ENCODE measurements around the gene S100A3.
"Not testable (repeated sequence)": the region's sequence is repeated elsewhere in the genome, so short reads cannot be mapped to it uniquely, and the experiment has no call there.

Gene S100A3

DNA sequence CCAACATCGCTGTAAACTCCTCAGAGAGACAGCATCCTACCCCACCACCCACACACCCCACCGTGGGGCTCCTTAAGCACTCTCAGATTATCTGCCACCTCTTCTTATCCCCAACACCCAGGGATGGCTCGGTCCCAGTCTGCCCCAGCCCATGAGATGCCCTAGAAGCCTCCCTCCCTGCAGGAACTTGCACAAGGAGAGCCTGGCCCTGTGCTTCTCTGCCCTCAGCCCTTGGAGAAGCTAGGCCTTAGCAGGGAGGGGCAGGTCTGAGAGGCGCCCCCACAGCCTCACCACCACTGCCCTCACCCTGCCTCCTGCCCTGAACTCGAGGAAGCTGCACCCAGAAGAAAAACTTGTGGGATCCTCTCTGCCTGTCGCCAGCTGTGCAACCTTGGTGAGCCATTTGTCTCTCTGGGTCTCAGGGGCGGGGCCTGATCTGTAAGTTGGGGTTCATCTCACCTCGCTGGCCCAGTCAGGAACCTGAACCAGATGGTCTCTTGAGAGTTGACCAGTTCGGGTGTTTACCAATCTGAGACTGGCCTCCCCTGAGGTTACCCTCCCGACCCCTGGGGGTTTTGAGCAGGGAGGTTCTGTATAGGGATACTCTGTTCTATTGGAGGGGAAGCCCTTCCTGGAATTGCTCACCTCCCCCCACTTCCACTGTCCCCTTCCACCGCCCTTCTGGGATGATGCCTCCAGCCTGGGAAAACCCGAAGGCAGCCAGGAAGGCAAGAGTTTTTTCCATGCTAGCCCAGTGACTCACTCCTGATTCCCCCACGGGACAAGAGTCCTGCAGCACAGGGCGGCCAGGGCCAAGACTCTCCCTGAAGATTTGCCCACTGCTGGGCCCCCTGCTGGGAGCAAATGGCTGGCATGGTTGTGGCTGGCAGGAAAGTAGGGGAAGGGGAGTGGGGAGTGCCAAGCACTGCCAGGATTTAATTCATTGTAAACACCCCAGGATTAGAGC is at the start of gene S100A3:
TSS of gene S100A3 (minus strand) at position 537 of the 967 bp plus-strand sequence. CDS start 773 bp downstream, outside the sequence.
- no peak for DNase-seq (ENCODE audit: low spot score)

DNA sequence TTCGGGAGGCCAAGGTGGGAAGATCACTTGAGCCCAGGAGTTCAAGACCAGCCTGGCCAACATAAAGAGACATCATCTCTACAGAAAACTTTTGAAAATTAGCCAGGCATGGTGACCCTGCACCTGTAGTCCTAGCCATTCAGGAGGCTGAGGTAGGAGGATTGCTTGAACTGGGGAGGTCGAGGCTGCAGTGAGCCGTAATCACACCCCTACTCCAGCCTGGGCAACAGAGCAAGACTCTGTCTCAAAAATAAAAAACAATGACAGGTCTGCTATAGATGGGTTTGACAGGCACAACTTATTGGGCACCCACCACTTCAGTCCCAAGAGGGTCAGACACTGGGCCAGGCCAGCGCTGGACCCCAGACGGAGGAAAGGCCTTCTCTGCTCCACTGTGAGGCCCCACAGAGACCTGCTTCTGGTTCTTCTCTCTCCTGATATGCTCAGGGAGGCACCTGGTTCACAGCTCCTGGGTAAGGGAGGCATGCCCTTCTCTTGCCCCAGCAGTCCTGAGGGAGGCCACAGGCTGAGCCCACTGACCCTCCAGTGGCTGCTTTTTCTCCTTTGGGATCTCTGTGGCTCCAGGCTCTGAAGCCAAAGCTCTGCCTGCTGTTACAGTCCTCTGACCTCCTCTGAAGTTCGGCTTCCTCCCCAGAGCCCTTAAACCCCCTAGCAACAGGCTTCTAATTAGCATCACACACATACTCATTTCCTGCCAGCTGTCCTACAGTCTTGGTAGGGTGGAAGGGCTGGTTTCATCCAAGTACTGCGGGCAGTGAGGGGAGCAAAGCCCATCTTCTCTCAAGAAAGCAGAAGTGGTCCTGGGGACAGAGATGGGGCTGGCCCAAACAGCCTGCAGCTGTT is 49.5 kb upstream of the S100A3 start:
- DNase-seq (ENCODE audit: low spot score), result no peak

GRCh38 chr1:153597206-153597605 is 48.1 kb upstream of the S100A3 start:
- DNase-seq (ENCODE audit: low spot score), result no peak

GRCh38 chr1:153592748-153593147 is 43.7 kb upstream of the S100A3 start:
- no peak for DNase-seq (ENCODE audit: low spot score)

DNA sequence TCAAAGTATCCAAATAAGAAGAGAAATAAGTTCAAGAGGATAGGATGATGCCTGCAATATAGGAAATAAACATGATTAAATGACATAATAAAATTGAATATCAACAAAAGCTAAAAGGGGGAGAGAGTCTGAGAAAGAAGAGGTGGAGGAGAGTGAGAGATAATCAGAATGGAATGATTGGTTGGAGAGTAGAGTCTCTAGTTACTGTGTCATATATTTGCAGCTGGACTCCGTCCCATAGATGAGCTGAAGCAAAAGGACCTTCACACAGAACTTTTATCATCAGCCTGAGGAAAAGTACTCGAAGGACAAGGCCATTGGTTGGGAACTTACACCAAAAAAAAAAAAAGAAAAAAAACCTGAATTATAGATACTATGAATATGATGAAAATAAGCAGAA is 39.4 kb upstream of the S100A3 start:
- no peak for DNase-seq (ENCODE audit: low spot score)

GRCh38 chr1:153588033-153588432 is 39.0 kb upstream of the S100A3 start:
- not testable (repeated sequence) for DNase-seq (ENCODE audit: low spot score)

DNA sequence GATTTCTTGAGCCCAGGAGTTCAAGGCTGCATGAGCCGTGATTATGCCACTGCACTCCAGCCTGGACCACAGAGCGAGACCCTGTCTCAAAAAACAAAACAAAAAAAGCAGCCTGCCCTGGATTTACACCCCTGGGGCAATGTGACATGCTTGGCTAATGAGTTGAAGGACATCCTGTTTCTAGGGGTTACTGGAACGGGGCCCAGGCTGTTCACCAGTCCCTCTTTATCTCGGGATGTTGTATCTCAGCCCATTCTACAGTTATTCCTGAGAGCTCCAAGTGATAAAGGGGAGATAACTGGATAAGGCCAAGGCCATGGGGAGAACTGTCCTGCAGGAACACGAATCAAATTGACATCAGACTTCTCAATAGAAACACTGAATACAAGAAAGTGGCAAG is 38.3 kb upstream of the S100A3 start:
- no peak for DNase-seq (ENCODE audit: low spot score)

GRCh38 chr1:153586347-153586746 is 37.3 kb upstream of the S100A3 start:
- no peak for DNase-seq (ENCODE audit: low spot score)

DNA sequence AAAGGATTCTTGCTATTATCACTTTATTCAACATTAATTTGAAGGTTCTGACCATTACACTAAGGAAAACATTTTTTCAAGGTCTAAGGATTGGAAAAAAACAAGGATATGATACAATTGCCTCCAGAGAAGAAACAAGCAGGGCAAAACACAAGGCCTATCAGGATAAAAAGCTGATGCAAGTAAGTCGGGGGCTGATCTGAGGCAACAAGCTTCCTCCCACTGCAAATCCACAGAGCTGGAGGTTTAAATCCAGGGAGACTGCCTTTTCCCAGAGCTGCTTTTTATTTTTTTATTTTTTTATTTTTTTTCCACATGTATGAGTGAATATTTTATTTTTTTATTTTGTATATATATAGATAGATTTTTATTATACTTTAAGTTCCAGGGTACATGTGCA is 35.9 kb upstream of the S100A3 start:
- no peak for DNase-seq (ENCODE audit: low spot score)

DNA sequence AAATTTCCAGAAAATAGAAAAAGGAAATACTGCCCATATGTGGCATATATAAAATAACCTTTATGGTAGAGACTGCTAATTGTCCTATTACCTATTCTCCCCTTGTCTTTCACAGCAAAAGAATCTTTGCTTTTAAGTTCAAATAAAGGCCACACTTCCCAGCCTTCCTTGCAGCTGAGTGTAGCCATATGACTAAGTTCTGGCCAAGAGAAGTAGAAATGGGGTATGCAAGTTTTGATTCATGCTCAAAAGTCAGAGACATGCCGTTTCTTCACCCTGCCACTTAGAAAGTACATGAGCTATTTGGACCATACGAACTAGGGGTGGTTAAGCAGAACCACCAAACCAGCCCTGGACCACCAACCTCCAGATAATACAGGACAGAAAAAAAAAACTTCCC is 34.9 kb upstream of the S100A3 start:
- DNase-seq (ENCODE audit: low spot score), result no peak

DNA sequence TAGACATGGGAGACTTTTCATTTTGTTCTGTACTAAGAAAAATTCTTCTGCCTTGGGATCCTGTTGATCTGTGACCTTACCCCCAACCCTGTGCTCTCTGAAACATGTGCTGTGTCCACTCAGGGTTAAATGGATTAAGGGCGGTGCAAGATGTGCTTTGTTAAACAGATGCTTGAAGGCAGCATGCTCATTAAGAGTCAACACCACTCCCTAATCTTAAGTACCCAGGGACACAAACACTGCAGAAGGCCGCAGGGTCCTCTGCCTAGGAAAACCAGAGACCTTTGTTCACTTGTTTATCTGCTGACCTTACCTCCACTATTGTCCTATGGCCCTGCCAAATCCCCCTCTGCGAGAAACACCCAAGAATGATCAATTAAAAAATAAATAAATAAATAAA is 34.5 kb upstream of the S100A3 start:
- DNase-seq (ENCODE audit: low spot score), result not testable (repeated sequence)

GRCh38 chr1:153582836-153583235 is 33.8 kb upstream of the S100A3 start:
- not testable (repeated sequence) for DNase-seq (ENCODE audit: low spot score)

GRCh38 chr1:153578936-153579335 is 29.9 kb upstream of the S100A3 start:
- DNase-seq (ENCODE audit: low spot score), result no peak

- DNase-seq (ENCODE audit: low spot score), result no peak
These were observed 29.4 kb upstream of the S100A3 start for GRCh38 chr1:153578490-153578889.

DNA sequence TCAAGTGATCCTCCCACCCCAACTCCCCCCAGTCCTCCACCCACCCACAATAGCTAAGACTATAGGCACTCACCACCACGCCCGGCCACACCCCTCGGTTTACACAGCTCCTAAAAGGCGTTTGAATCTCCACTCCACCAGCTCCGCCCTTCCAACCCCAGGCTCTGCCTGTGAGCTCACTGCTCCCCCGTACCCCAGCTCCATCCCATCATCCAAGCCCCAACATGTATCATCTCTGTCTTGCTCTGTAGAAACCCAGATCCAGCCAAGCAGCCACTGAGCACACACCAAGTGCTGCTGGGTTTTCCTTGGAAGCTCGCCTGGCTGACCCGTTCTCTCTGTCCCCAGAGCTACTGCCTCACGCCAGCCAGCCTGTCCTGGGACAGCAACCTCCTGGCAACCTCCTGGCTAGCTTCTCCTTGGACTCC is 28.6 kb upstream of the S100A3 start:
- DNase-seq (ENCODE audit: low spot score), result no peak

DNA sequence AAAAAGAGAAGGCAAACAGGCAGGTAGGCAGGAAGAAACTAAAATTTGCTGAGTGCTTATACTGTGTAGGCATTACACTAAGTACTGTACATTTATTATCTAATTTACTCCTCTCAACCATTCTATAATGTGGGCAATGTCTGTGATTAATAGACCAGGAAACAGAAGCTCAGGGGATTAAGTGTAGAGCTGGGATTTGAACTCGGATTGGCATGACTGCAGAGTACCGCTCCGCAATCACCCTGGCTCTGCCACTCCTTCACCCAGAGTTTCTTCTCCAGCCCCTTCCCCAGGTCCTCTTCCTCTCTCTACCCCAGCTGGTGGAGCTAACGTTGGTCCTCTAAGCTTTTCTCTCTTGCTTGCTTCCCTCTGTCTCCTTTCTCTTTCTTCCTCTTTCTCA is 28.1 kb upstream of the S100A3 start:
- no peak for DNase-seq (ENCODE audit: low spot score)

GRCh38 chr1:153575497-153575896 is 26.4 kb upstream of the S100A3 start:
- not testable (repeated sequence) for DNase-seq (ENCODE audit: low spot score)

- DNase-seq (ENCODE audit: low spot score), result not testable (repeated sequence)
These were observed 26.0 kb upstream of the S100A3 start for GRCh38 chr1:153575081-153575491.

- DNase-seq (ENCODE audit: low spot score), result no peak
These were observed 24.3 kb upstream of the S100A3 start for GRCh38 chr1:153573351-153573750.

DNA sequence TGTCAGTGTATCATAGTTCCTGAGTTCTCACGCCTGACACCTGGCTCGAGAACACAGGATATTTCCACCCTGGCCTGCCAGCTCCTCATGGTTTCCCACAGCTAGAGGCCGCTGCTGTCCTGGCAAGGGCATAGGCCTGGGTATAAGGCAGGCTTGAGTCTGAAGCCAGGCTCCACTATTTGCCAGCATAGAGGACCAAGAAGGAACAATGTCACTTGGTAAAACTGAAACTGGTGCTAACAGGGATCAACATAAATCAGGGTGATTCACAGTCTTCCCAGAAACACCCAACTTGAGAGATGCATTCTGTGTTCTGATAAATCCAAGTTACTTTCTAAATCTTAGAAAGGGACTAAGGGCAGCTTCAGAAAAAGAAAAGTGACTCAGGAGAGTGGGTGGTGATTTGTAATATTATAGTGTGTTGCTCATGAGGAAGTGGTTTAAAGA is 23.5 kb upstream of the S100A3 start:
- DNase-seq (ENCODE audit: low spot score), result peak; percentile 76

DNA sequence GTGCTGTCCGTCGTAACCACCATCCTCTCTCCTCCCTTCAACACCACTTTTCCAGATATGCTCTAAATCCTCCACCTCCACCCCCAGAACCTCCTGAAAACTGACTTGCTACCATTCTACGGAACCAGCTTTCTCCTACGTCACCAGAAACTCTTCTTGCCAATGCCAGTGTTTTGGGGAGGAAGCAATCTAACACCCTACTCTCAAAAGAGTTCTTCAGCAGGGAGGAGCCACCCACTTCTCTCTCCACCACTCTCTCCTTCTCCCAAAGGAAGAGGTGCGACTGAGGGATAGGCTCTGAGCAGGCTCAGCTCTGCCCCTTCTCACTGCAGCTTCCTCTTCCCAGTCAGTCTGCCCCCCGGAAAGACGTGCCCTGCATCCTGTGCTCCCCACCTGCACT is 22.6 kb upstream of the S100A3 start:
- no peak for DNase-seq (ENCODE audit: low spot score)

DNA sequence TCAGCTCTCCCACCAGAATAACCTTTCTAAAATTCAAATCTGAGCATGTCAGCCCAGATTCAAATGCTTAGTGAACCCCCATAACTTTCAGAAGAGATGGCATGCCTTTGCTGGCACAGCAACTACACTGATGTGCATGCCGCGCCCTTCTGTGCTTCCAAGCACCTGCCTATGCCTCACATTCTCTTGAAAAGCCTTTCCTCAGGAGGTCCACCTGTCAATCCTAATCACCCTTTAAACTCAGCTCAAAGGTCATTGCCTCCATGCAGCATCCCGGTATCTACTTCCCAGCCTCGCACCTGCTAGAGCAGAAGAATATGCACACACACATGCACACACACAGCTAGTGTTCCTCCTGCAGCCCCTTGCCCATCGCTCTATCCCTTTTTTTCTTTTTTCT is 21.8 kb upstream of the S100A3 start:
- no peak for DNase-seq (ENCODE audit: low spot score)

- no peak for DNase-seq (ENCODE audit: low spot score)
These were observed 20.4 kb upstream of the S100A3 start for GRCh38 chr1:153569465-153569864.

Data from cerebellar cortex (tissue), 1 donor.